B cell (primary cell): ENCODE measurements around the gene MACO1. TPM values are rescaled to one million over a fixed set of nuclear protein-coding genes. Genes with fewer than 3 reads are reported as not detected.

Source experiments
- ATAC-seq: fragments of 200-7000 bp; cut with Tn5 transposase; one replicate; pipeline ENCODE4 v1.10.0; 2021; ENCODE audit warnings: low read depth, mild to moderate bottlenecking, moderate number of reproducible peaks, moderate library complexity
- CTCF ChIA-PET: fragments of 350-600 bp; sonication (Branson Sonifier 250); formaldehyde crosslinking; loops from one replicate; lab custom pipeline; 2021; ENCODE audit warnings: antibody characterized with exemption, inconsistent platforms; lab: Charles Lee
- POLR2A ChIA-PET: fragments of 350-600 bp; sonication (Branson Sonifier 250); formaldehyde crosslinking; loops from one replicate; lab custom pipeline; 2021; ENCODE audit warnings: antibody characterized with exemption; lab: Charles Lee
- DNase-seq: peaks from one replicate; pipeline ENCODE4 v3.0.0; 2013
- H2AFZ ChIP-seq: 2 replicates; pipeline ENCODE4 v1.6.1; 2012; ENCODE audit warnings: mild to moderate bottlenecking, low read depth, low read length; ENCODE audit not compliant: insufficient read depth, poor library complexity, severe bottlenecking
- H3K27ac ChIP-seq, 2 donors: 1 replicate in 1 of 2; 2 replicates in 1 of 2; pipeline ENCODE4 v1.5.1; 2012 to 2013; ENCODE audit warnings: low read length in 2 of 2, mild to moderate bottlenecking in 2 of 2, moderate library complexity in 1 of 2
- H3K27me3 ChIP-seq, 4 experiments: fragments of 200-600 bp in 1 of 4; sonication (generic) in 1 of 4; replicated peaks in 1 of 4; 1 replicate in 2 of 4; 2 replicates in 2 of 4; pipeline versions ENCODE4 v1.6.1 to v1.7.0; 2013 to 2016; ENCODE audit warnings: low read length in 3 of 4, mild to moderate bottlenecking in 2 of 4, mixed read lengths in 1 of 4, moderate library complexity in 1 of 4; ENCODE audit not compliant: insufficient read depth in 4 of 4, control insufficient read depth in 3 of 4; ENCODE audit errors: control extremely low read depth in 1 of 4
- H3K36me3 ChIP-seq, 2 experiments: replicated peaks in 1 of 2; 1 replicate in 1 of 2; 2 replicates in 1 of 2; pipeline versions ENCODE4 v1.6.1 to v1.7.1; 2013; ENCODE audit warnings: low read length in 1 of 2; ENCODE audit not compliant: insufficient read depth in 2 of 2, control insufficient read depth in 1 of 2; ENCODE audit errors: control extremely low read depth in 1 of 2, extremely low read depth in 1 of 2
- H3K4me1 ChIP-seq, 2 donors: fragments of 200-600 bp in 1 of 2; sonication (generic) in 1 of 2; 1 replicate in 1 of 2; 2 replicates in 1 of 2; pipeline versions ENCODE4 v1.5.1 to v1.6.1; 2013 to 2017; ENCODE audit warnings: low read length in 2 of 2; ENCODE audit not compliant: control insufficient read depth in 2 of 2, insufficient read depth in 2 of 2
- H3K4me2 ChIP-seq: replicated peaks from 2 replicates; pipeline ENCODE3; 2012; ENCODE audit warnings: mild to moderate bottlenecking, low read depth, low read length; ENCODE audit not compliant: poor library complexity, severe bottlenecking
- H3K4me3 ChIP-seq, 5 experiments: fragments of 200-600 bp in 1 of 5; sonication (generic) in 1 of 5; 1 replicate in 3 of 5; 2 replicates in 2 of 5; pipeline versions ENCODE4 v1.5.1 to v1.7.0; 2011 to 2016; ENCODE audit warnings: low read length in 4 of 5, mild to moderate bottlenecking in 4 of 5, low read depth in 2 of 5, control low read depth in 1 of 5, moderate library complexity in 1 of 5; ENCODE audit not compliant: insufficient read depth in 1 of 5; ENCODE audit errors: control extremely low read depth in 1 of 5, extremely low read depth in 1 of 5
- H3K79me2 ChIP-seq: fragments of 200-600 bp; sonication (generic); one replicate; pipeline ENCODE4 v1.6.0; 2016; ENCODE audit warnings: low read length; ENCODE audit not compliant: control insufficient read depth, insufficient read depth
- H3K9ac ChIP-seq: fragments of 200-600 bp; sonication (generic); 2 replicates; pipeline ENCODE4 v1.6.1; 2017; ENCODE audit warnings: mild to moderate bottlenecking, low read length, moderate library complexity
- H3K9me3 ChIP-seq, 3 donors: one replicate each; pipeline versions ENCODE4 v1.6.1 to v1.7.1; 2013; ENCODE audit warnings: low read length in 2 of 3; ENCODE audit not compliant: control insufficient read depth in 2 of 3, insufficient read depth in 1 of 3; ENCODE audit errors: control extremely low read depth in 1 of 3
- H4K20me1 ChIP-seq: 2 replicates; pipeline ENCODE4 v1.6.0; 2012; ENCODE audit warnings: mild to moderate bottlenecking, low read length; ENCODE audit not compliant: insufficient read depth, control insufficient read depth, poor library complexity, severe bottlenecking
- H3K27ac Mint-ChIP-seq: one replicate; pipeline ENCODE4 v1.8.0; 2021; ENCODE audit warnings: mixed read lengths
- H3K27me3 Mint-ChIP-seq: one replicate; pipeline ENCODE4 v1.8.0; 2021; ENCODE audit warnings: mixed read lengths
- H3K4me1 Mint-ChIP-seq: one replicate; pipeline ENCODE4 v1.8.0; 2021; ENCODE audit warnings: mixed read lengths
- H3K4me3 Mint-ChIP-seq: one replicate; pipeline ENCODE4 v1.8.0; 2021; ENCODE audit warnings: mixed read lengths
- H3K9me3 Mint-ChIP-seq: one replicate; pipeline ENCODE4 v1.8.0; 2022; ENCODE audit warnings: mixed read lengths; ENCODE audit not compliant: insufficient read depth
- EZH2 ChIP-seq: IDR thresholded peaks from 2 replicates; pipeline ENCODE4 v1.6.1; 2012; ENCODE audit warnings: borderline replicate concordance, low read depth, mild to moderate bottlenecking, moderate library complexity, low read length; ENCODE audit not compliant: insufficient read depth, poor library complexity, severe bottlenecking
- WGBS: methylation state at CpG from one replicate; pipeline ENCODE4 v1.1.5; 2013; ENCODE audit warnings: missing lambda C conversion rate; ENCODE audit not compliant: insufficient coverage; 5-methylcytosine and 5-hydroxymethylcytosine counted together
- intact Hi-C: fragments of 100-400 bp; cut with micrococcal nuclease; formaldehyde crosslinking; loops from one replicate; pipeline ENCODE4 v1.10.0; 2022
- polyA plus RNA-seq: library from polyadenylated mRNA; depleted of rRNA; stranded (reverse); fragments of >200 nt; gene quantifications from 2 replicates; pipeline ENCODE4 v1.2.3, GENCODE V29; 2012
- total RNA-seq, 2 donors: library from RNA; stranded (reverse); fragments of 120-200 nt in 1 of 2; gene quantifications; 1 replicate in 1 of 2; 2 replicates in 1 of 2; pipeline versions ENCODE4 v1.2.3 to v1.2.4, GENCODE V29; 2013 to 2022
- TF ChIP-seq, protein P1 (sequence below): fragments of 200-600 bp; IDR thresholded peaks from one replicate; pipeline ENCODE4 v1.8.0; 2022; ENCODE audit warnings: antibody characterized with exemption, mild to moderate bottlenecking

MACO1 gene
- total and polyA plus RNA-seq, 2 donors (not counting 1 experiment from before 2014, with no cell fraction given), result 4.9 to 21.2 TPM

GRCh38 chr1:25513666-25514065 lies 83.0 kb downstream of the MACO1 start:
- no peak for DNase-seq
- ChIA-PET CTCF (interaction anchor here (1.3 kb wide), 1 partner anchor 11 kb away, joined by 4 read pairs; no protein-coding TSS in a partner anchor), POLR2A (no interaction called here)
- intact Hi-C loops, result no loop called here
- no peak overlapping the region for H3K4me2 ChIP-seq
- no peaks in the 10 kb centered on the region for H3K27me3 ChIP-seq
- TF ChIP-seq, protein P1, sequence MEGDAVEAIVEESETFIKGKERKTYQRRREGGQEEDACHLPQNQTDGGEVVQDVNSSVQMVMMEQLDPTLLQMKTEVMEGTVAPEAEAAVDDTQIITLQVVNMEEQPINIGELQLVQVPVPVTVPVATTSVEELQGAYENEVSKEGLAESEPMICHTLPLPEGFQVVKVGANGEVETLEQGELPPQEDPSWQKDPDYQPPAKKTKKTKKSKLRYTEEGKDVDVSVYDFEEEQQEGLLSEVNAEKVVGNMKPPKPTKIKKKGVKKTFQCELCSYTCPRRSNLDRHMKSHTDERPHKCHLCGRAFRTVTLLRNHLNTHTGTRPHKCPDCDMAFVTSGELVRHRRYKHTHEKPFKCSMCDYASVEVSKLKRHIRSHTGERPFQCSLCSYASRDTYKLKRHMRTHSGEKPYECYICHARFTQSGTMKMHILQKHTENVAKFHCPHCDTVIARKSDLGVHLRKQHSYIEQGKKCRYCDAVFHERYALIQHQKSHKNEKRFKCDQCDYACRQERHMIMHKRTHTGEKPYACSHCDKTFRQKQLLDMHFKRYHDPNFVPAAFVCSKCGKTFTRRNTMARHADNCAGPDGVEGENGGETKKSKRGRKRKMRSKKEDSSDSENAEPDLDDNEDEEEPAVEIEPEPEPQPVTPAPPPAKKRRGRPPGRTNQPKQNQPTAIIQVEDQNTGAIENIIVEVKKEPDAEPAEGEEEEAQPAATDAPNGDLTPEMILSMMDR, result no peak
- TF ChIP-seq EZH2, result no peak
- H3K9ac ChIP-seq, result no peak overlapping the region
- H3K27me3 Mint-ChIP-seq, result no peaks in the 10 kb centered on the region
- no peaks in the 10 kb centered on the region for H4K20me1 ChIP-seq
- no peaks in the 10 kb centered on the region for H3K4me1 ChIP-seq
- no peak overlapping the region for H3K4me3 Mint-ChIP-seq
- no peak overlapping the region for H3K27ac Mint-ChIP-seq
- no peaks in the 10 kb centered on the region for H3K9me3 Mint-ChIP-seq
- no peaks in the 10 kb centered on the region for H3K4me1 Mint-ChIP-seq
- peaks cover 0 to 7% (median 0%) of the 10 kb centered on the region in 3 donors for H3K9me3 ChIP-seq
- H3K36me3 ChIP-seq, result no peaks in the 10 kb centered on the region
- no peak overlapping the region for H3K4me3 ChIP-seq
- no peaks in the 10 kb centered on the region for H3K79me2 ChIP-seq
- no peak overlapping the region for H2AFZ ChIP-seq
- no peak for ATAC-seq
- 98% methylated on average over 4 of the region's 4 CpGs for WGBS
- H3K27ac ChIP-seq, result no peak overlapping the region

DNA sequence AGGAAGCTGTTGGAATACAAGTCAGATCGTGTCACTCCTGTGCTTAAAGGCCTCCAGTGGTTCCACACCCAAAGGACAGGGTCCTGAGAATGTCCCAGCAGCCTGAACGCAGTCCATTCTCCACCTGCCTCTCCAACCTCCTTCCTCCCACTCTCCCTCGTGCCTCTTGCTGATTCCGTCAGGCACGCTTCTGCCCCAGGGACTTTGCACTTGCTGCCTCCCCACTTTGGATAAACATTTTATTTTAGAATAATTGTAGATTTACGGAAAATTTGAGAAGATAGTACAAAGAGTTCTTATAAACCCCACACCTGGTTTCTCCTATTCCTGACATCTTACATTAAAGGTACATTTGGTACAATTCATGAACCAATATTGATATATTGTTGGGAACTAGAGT lies 84.3 kb downstream of the MACO1 start:
- Histone ChIP-seq H3K9ac (no peak overlapping the region), H3K27ac (no peak overlapping the region), H3K4me2 (no peak overlapping the region), H3K79me2 (no peaks in the 10 kb centered on the region), H2AFZ (no peak overlapping the region), H3K4me3 (no peak overlapping the region), H3K36me3 (no peaks in the 10 kb centered on the region), H3K4me1 (no peaks in the 10 kb centered on the region), H3K27me3 (no peaks in the 10 kb centered on the region), H3K9me3 (peaks cover 0 to 7% (median 0%) of the 10 kb centered on the region in 3 donors), H4K20me1 (no peaks in the 10 kb centered on the region)
- DNase-seq, result no peak
- TF ChIP-seq EZH2, result no peak
- TF ChIP-seq, protein P1, result no peak
- H3K9me3 Mint-ChIP-seq, result no peaks in the 10 kb centered on the region
- intact Hi-C loops, result no loop called here
- no peak for ATAC-seq
- H3K4me3 Mint-ChIP-seq, result no peak overlapping the region
- no peak overlapping the region for H3K27ac Mint-ChIP-seq
- H3K4me1 Mint-ChIP-seq, result no peaks in the 10 kb centered on the region
- 86% methylated on average over 2 of the region's 6 CpGs for WGBS
- ChIA-PET POLR2A (no interaction called here), CTCF (no interaction called here)
- no peaks in the 10 kb centered on the region for H3K27me3 Mint-ChIP-seq
